H1 (cell line): ENCODE results near the gene OR4N2. TPM values are rescaled to one million over a fixed set of nuclear protein-coding genes. Genes with fewer than 3 reads are reported as not detected.
"Not testable (repeated sequence)": the region's sequence is repeated elsewhere in the genome, so short reads cannot be mapped to it uniquely, and the experiment has no call there.

Experiments used
- CTCF ChIA-PET: fragments of 300-600 bp; sonication (Branson Sonifier 250); formaldehyde crosslinking; loops from one replicate; lab custom pipeline; 2021; ENCODE audit not compliant: partially characterized antibody; lab: Charles Lee
- POLR2A ChIA-PET: fragments of 300-600 bp; sonication (Branson Sonifier 250); formaldehyde crosslinking; loops from one replicate; lab custom pipeline; 2021; ENCODE audit warnings: inconsistent platforms; ENCODE audit not compliant: partially characterized antibody; lab: Charles Lee
- DNase-seq, 2 experiments: peaks; one replicate each; pipeline versions ENCODE4 v3.0.0 to v3.0.0-alpha.2; 2010 to 2022; ENCODE audit warnings: low spot score in 2 of 2, low read depth in 1 of 2, mixed read lengths in 1 of 2
- FAIRE-seq: peaks from 2 replicates; lab custom pipeline; 2011; peaks lifted over from hg19 to GRCh38; lab: Jason Lieb, UNC
- H2AFZ ChIP-seq: 2 replicates; pipeline ENCODE4 v1.8.1; 2012; ENCODE audit warnings: low read length, inconsistent platforms
- H2AK5ac ChIP-seq: 2 replicates; pipeline ENCODE4 v1.6.1; 2013; ENCODE audit warnings: low read depth, low read length
- H2BK120ac ChIP-seq: replicated peaks from 2 replicates; pipeline ENCODE3; 2013; ENCODE audit warnings: low read depth, low read length, inconsistent platforms
- H2BK12ac ChIP-seq: 2 replicates; pipeline ENCODE4 v1.6.1; 2013; ENCODE audit warnings: low read depth, low read length
- H2BK15ac ChIP-seq: 2 replicates; pipeline ENCODE4 v1.6.1; 2013; ENCODE audit warnings: low read length
- H2BK20ac ChIP-seq: 2 replicates; pipeline ENCODE4 v1.6.1; 2013; ENCODE audit warnings: low read length
- H2BK5ac ChIP-seq: 2 replicates; pipeline ENCODE4 v1.6.1; 2013; ENCODE audit warnings: low read depth, low read length
- H3K14ac ChIP-seq: 2 replicates; pipeline ENCODE4 v1.6.1; 2013; ENCODE audit warnings: inconsistent platforms; ENCODE audit not compliant: insufficient read length
- H3K18ac ChIP-seq: 2 replicates; pipeline ENCODE4 v1.6.1; 2013; ENCODE audit warnings: low read length; ENCODE audit errors: extremely low read depth
- H3K23ac ChIP-seq: 2 replicates; pipeline ENCODE4 v1.6.1; 2013; ENCODE audit warnings: inconsistent platforms; ENCODE audit not compliant: insufficient read length
- H3K23me2 ChIP-seq: 2 replicates; pipeline ENCODE4 v1.6.1; 2013; ENCODE audit warnings: low read depth, low read length
- H3K27ac ChIP-seq: 2 replicates; pipeline ENCODE4 v1.6.1; 2011; ENCODE audit warnings: low read depth, low read length, inconsistent platforms
- H3K27me3 ChIP-seq, 4 experiments: replicated peaks in 1 of 4; 1 replicate in 1 of 4; 2 replicates in 3 of 4; pipeline versions ENCODE4 v1.6.1 to v1.8.1; 2011 to 2013; ENCODE audit warnings: low read length in 3 of 4, mild to moderate bottlenecking in 3 of 4, inconsistent platforms in 2 of 4, mixed read lengths in 2 of 4, moderate library complexity in 1 of 4; ENCODE audit not compliant: control insufficient read depth in 3 of 4, insufficient read depth in 3 of 4; ENCODE audit errors: extremely low read depth in 1 of 4
- H3K36me3 ChIP-seq, 4 experiments: 2 replicates each; pipeline versions ENCODE4 v1.6.1 to v1.8.1; 2011 to 2013; ENCODE audit warnings: mild to moderate bottlenecking in 4 of 4, low read length in 3 of 4, moderate library complexity in 2 of 4, control low read depth in 1 of 4, inconsistent platforms in 1 of 4; ENCODE audit not compliant: insufficient read depth in 4 of 4, control insufficient read depth in 2 of 4
- H3K4ac ChIP-seq: replicated peaks from 2 replicates; pipeline ENCODE3; 2013; ENCODE audit warnings: low read length, low read depth, mixed read lengths, inconsistent platforms; ENCODE audit not compliant: insufficient read length
- H3K4me1 ChIP-seq, 4 experiments: replicated peaks in 1 of 4; 1 replicate in 1 of 4; 2 replicates in 3 of 4; pipeline versions ENCODE4 v1.6.1 to v1.8.1; 2011 to 2013; ENCODE audit warnings: low read length in 3 of 4, inconsistent platforms in 2 of 4, mixed read lengths in 1 of 4; ENCODE audit not compliant: insufficient read depth in 4 of 4, control insufficient read depth in 3 of 4
- H3K4me2 ChIP-seq, 2 experiments: 2 replicates each; pipeline versions ENCODE4 v1.6.1 to v1.8.1; 2011 to 2013; ENCODE audit warnings: low read depth in 2 of 2, low read length in 2 of 2, control low read depth in 1 of 2, inconsistent platforms in 1 of 2, mild to moderate bottlenecking in 1 of 2; ENCODE audit not compliant: insufficient read depth in 1 of 2
- H3K4me3 ChIP-seq, 4 experiments: fragments of 200-600, 300-600 bp in 1 of 4; sonication (generic), shearing (Covaris generic), sonication (Bioruptor Twin) in 1 of 4; 2 replicates each; pipeline versions ENCODE4 v1.5.1 to v1.8.1; 2011 to 2016; ENCODE audit warnings: low read length in 4 of 4, low read depth in 3 of 4, control low read depth in 2 of 4, inconsistent platforms in 2 of 4, mild to moderate bottlenecking in 2 of 4, mixed read lengths in 1 of 4, moderate library complexity in 1 of 4; ENCODE audit not compliant: insufficient read depth in 2 of 4; ENCODE audit errors: extremely low read depth in 1 of 4
- H3K56ac ChIP-seq: replicated peaks from 2 replicates; pipeline ENCODE3; 2013; ENCODE audit warnings: low read depth, mild to moderate bottlenecking, mixed read lengths, low read length, inconsistent platforms; ENCODE audit not compliant: insufficient read length
- H3K79me1 ChIP-seq: 2 replicates; pipeline ENCODE4 v1.6.1; 2013; ENCODE audit warnings: low read depth, low read length, control low read depth
- H3K79me2 ChIP-seq, 2 experiments: 2 replicates each; pipeline versions ENCODE4 v1.6.1 to v1.8.1; 2012 to 2013; ENCODE audit warnings: low read length in 2 of 2, mild to moderate bottlenecking in 2 of 2, inconsistent platforms in 1 of 2; ENCODE audit not compliant: insufficient read depth in 2 of 2, control insufficient read depth in 1 of 2
- H3K9ac ChIP-seq, 4 experiments: replicated peaks in 1 of 4; 1 replicate in 1 of 4; 2 replicates in 3 of 4; pipeline versions ENCODE4 v1.6.1 to v1.8.1; 2011 to 2013; ENCODE audit warnings: low read depth in 3 of 4, low read length in 3 of 4, control low read depth in 2 of 4, mild to moderate bottlenecking in 2 of 4, moderate library complexity in 2 of 4, inconsistent platforms in 1 of 4; ENCODE audit errors: extremely low read depth in 1 of 4
- H3K9me3 ChIP-seq, 2 experiments: 2 replicates each; pipeline versions ENCODE4 v1.6.1 to v1.8.1; 2012 to 2013; ENCODE audit warnings: mild to moderate bottlenecking in 2 of 2, moderate library complexity in 2 of 2, control low read depth in 1 of 2, inconsistent platforms in 1 of 2, low read depth in 1 of 2, low read length in 1 of 2, mixed read lengths in 1 of 2; ENCODE audit not compliant: insufficient read depth in 2 of 2
- H4K20me1 ChIP-seq, 2 experiments: replicated peaks in 1 of 2; 2 replicates each; pipeline versions ENCODE3 to v1.8.1; 2011 to 2013; ENCODE audit warnings: inconsistent platforms in 2 of 2, low read length in 2 of 2, mild to moderate bottlenecking in 1 of 2; ENCODE audit not compliant: insufficient read depth in 2 of 2, control insufficient read depth in 1 of 2
- H4K5ac ChIP-seq: 2 replicates; pipeline ENCODE4 v1.6.1; 2013; ENCODE audit warnings: low read length, low read depth, mixed read lengths, inconsistent platforms; ENCODE audit not compliant: insufficient read length
- H4K8ac ChIP-seq: 2 replicates; pipeline ENCODE4 v1.8.0; 2013; ENCODE audit warnings: mild to moderate bottlenecking, moderate library complexity, low read length, inconsistent platforms; ENCODE audit not compliant: insufficient read depth; ENCODE audit errors: extremely low read depth
- H4K91ac ChIP-seq: replicated peaks from 2 replicates; pipeline ENCODE3; 2013; ENCODE audit warnings: low read length, mixed read lengths, inconsistent platforms; ENCODE audit not compliant: insufficient read length
- WGBS, 2 experiments: shearing (Covaris generic) in 1 of 2; methylation state at CpG; one replicate each; pipeline versions ENCODE4 v1.1.6 to v1.1.7; 2013 to 2015; ENCODE audit warnings: low lambda C conversion rate in 2 of 2, mixed read lengths in 2 of 2, inconsistent platforms in 1 of 2, low coverage in 1 of 2, missing lambda C conversion rate in 1 of 2; ENCODE audit not compliant: insufficient replicate concordance in 2 of 2, insufficient coverage in 1 of 2, insufficient read length in 1 of 2; ENCODE audit errors: extremely low coverage in 1 of 2, missing lambda C conversion rate in 1 of 2; 5-methylcytosine and 5-hydroxymethylcytosine counted together
- polyA plus RNA-seq, 7 experiments: library from polyadenylated mRNA; depleted of rRNA in 3 of 7; stranded (reverse) in 5 of 7; unstranded in 2 of 7; fragments of >200 nt in 5 of 7; fragments of 200-250 nt in 2 of 7; gene quantifications; 1 replicate in 5 of 7; 2 replicates in 1 of 7; 4 replicates in 1 of 7; pipeline versions ENCODE4 v1.2.1 to v1.2.3, GENCODE V29; 2011 to 2013; ENCODE audit warnings: missing spikeins in 2 of 7, mixed read lengths in 2 of 7
- total RNA-seq: library from RNA; stranded (reverse); fragmentation: NEBNext Ultra II Directional; extraction: Animal tissue kit (Norgen Biotek cat#: 25700); gene quantifications from 2 replicates; pipeline ENCODE4 v1.2.1, GENCODE V29; 2021

OR4N2 gene
- total and polyA plus RNA-seq, 2 of the 8 experiments (the other 6 are each of a cell fraction or from before 2014, with no cell fraction given): not detected

DNA sequence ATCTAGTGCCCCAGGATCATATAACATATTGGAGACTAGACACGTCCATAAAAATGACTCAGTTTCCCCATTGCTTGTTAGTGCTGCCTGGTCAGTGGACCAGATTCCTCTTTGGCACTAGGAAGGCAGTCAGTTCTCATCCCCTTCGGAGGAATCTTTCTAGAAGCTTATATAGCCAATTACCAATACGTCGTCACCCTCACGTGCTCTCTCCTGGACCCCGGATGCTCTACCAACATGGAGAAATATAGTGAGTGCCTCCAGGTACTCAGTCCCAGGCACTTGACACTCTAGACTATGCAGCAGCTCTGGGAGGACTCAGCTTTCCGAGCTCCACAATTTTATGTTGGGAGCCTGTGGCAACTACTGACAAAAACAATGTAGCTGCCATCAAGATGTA lies 15.4 kb upstream of the OR4N2 start:
- H4K8ac ChIP-seq, H3K18ac ChIP-seq, H2BK5ac ChIP-seq, H3K56ac ChIP-seq, H2BK20ac ChIP-seq, H2BK120ac ChIP-seq, H3K9ac ChIP-seq, H3K27ac ChIP-seq, H3K4me3 ChIP-seq, H3K4ac ChIP-seq, H3K4me2 ChIP-seq, H3K27me3 ChIP-seq, H3K23me2 ChIP-seq, FAIRE-seq, H3K23ac ChIP-seq, CTCF ChIA-PET, H4K91ac ChIP-seq, H2AK5ac ChIP-seq, H2BK12ac ChIP-seq, H3K79me1 ChIP-seq, H3K14ac ChIP-seq, H3K4me1 ChIP-seq, DNase-seq, H3K79me2 ChIP-seq, H4K5ac ChIP-seq, H4K20me1 ChIP-seq, H2AFZ ChIP-seq, H2BK15ac ChIP-seq, POLR2A ChIA-PET, H3K36me3 ChIP-seq: not testable (repeated sequence)
- WGBS, 2 experiments: 66% methylated on average over 7 of the region's 7 CpGs; no CpG with 5 or more reads in 1 of the 2 experiments
- peaks cover 19 to 52% of the 10 kb centered on the region in 2 experiments for H3K9me3 ChIP-seq

DNA sequence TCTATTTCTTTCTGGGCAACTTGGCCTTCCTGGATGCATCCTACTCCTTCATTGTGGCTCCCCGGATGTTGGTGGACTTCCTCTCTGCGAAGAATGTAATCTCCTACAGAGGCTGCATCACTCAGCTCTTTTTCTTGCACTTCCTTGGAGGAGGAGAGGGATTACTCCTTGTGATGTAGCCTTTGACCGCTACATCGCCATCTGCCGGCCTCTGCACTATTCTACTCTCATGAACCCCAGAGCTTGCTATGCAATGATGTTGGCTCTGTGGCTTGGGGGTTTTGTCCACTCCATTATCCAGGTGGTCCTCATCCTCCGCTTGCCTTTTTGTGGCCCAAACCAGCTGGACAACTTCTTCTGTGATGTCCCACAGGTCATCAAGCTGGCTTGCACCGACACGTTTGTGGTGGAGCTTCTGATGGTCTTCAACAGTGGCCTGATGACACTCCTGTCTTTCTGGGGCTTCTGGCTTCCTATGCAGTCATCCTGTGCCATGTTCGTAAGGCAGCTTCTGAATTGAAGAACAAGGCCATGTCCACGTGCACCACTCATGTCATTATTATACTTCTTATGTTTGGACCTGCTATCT lies 7.0 kb upstream of the OR4N2 start:
- H3K18ac ChIP-seq, H3K79me1 ChIP-seq, H4K91ac ChIP-seq, H3K4me3 ChIP-seq, H2AFZ ChIP-seq, H2BK5ac ChIP-seq, FAIRE-seq, DNase-seq, H3K56ac ChIP-seq, H3K23me2 ChIP-seq, POLR2A ChIA-PET, H3K23ac ChIP-seq, H3K79me2 ChIP-seq, H4K5ac ChIP-seq, H4K8ac ChIP-seq, H3K14ac ChIP-seq, H3K4me2 ChIP-seq, H2BK120ac ChIP-seq, H2BK15ac ChIP-seq, H2BK12ac ChIP-seq, H3K27ac ChIP-seq, CTCF ChIA-PET, H3K27me3 ChIP-seq, H3K36me3 ChIP-seq, H2BK20ac ChIP-seq, H3K4ac ChIP-seq, H4K20me1 ChIP-seq, H2AK5ac ChIP-seq, H3K9ac ChIP-seq, H3K4me1 ChIP-seq: not testable (repeated sequence)
- WGBS, 2 experiments: 82% methylated on average over 9 of the region's 10 CpGs; no CpG with 5 or more reads in 1 of the 2 experiments
- peaks cover 36 to 65% of the 10 kb centered on the region in 2 experiments; a peak in 3 of 4 replicates for H3K9me3 ChIP-seq
